WI38 (cell line): ENCODE data around the gene RERE.

Source experiments
- H3K4me3 ChIP-seq: 2 replicates; pipeline ENCODE4 v1.5.1; 2011; ENCODE audit warnings: low read depth, mild to moderate bottlenecking, control low read depth, low read length
- CTCF ChIP-seq: IDR thresholded peaks from 2 replicates; pipeline ENCODE4 v1.5.1; 2012; ENCODE audit warnings: low read depth, mild to moderate bottlenecking, control low read depth, low read length

RERE gene

GRCh38 chr1:8471451-8471850 is 346.0 kb downstream of the RERE start:
- TF ChIP-seq CTCF: no peak
- no peak overlapping the region for H3K4me3 ChIP-seq

- no peak overlapping the region for H3K4me3 ChIP-seq
- TF ChIP-seq CTCF: no peak
Measured at GRCh38 chr1:8468751-8469150, 348.7 kb downstream of the RERE start.

- no peak overlapping the region for H3K4me3 ChIP-seq
- no peak for TF ChIP-seq CTCF
Measured at GRCh38 chr1:8467308-8467707, 350.1 kb downstream of the RERE start.

- TF ChIP-seq CTCF: no peak
- no peak overlapping the region for H3K4me3 ChIP-seq
Measured at GRCh38 chr1:8465692-8466091, 351.7 kb downstream of the RERE start.

- H3K4me3 ChIP-seq: no peak overlapping the region
- TF ChIP-seq CTCF: no peak
Measured at GRCh38 chr1:8465013-8465412, 352.4 kb downstream of the RERE start.

- no peak overlapping the region for H3K4me3 ChIP-seq
- TF ChIP-seq CTCF: no peak
Measured at GRCh38 chr1:8464377-8464776, 353.1 kb downstream of the RERE start.

GRCh38 chr1:8463144-8463927 is 354.1 kb downstream of the RERE start:
- peak overlapping the region; percentile 31 for H3K4me3 ChIP-seq
- TF ChIP-seq CTCF: no peak
